B cell (primary cell): ENCODE results near the gene CTIF. TPM values are rescaled to one million over a fixed set of nuclear protein-coding genes. Genes with fewer than 3 reads are reported as not detected.

Experiments used
- ATAC-seq: fragments of 200-7000 bp; cut with Tn5 transposase; one replicate; pipeline ENCODE4 v1.10.0; 2021; ENCODE audit warnings: low read depth, mild to moderate bottlenecking, moderate number of reproducible peaks, moderate library complexity
- CTCF ChIA-PET: fragments of 350-600 bp; sonication (Branson Sonifier 250); formaldehyde crosslinking; loops from one replicate; lab custom pipeline; 2021; ENCODE audit warnings: antibody characterized with exemption, inconsistent platforms; lab: Charles Lee
- POLR2A ChIA-PET: fragments of 350-600 bp; sonication (Branson Sonifier 250); formaldehyde crosslinking; loops from one replicate; lab custom pipeline; 2021; ENCODE audit warnings: antibody characterized with exemption; lab: Charles Lee
- DNase-seq: peaks from one replicate; pipeline ENCODE4 v3.0.0; 2013
- H2AFZ ChIP-seq: 2 replicates; pipeline ENCODE4 v1.6.1; 2012; ENCODE audit warnings: mild to moderate bottlenecking, low read depth, low read length; ENCODE audit not compliant: insufficient read depth, poor library complexity, severe bottlenecking
- H3K27ac ChIP-seq, 2 donors: 1 replicate in 1 of 2; 2 replicates in 1 of 2; pipeline ENCODE4 v1.5.1; 2012 to 2013; ENCODE audit warnings: low read length in 2 of 2, mild to moderate bottlenecking in 2 of 2, moderate library complexity in 1 of 2
- H3K27me3 ChIP-seq, 4 experiments: fragments of 200-600 bp in 1 of 4; sonication (generic) in 1 of 4; replicated peaks in 1 of 4; 1 replicate in 2 of 4; 2 replicates in 2 of 4; pipeline versions ENCODE4 v1.6.1 to v1.7.0; 2013 to 2016; ENCODE audit warnings: low read length in 3 of 4, mild to moderate bottlenecking in 2 of 4, mixed read lengths in 1 of 4, moderate library complexity in 1 of 4; ENCODE audit not compliant: insufficient read depth in 4 of 4, control insufficient read depth in 3 of 4; ENCODE audit errors: control extremely low read depth in 1 of 4
- H3K36me3 ChIP-seq, 2 experiments: replicated peaks in 1 of 2; 1 replicate in 1 of 2; 2 replicates in 1 of 2; pipeline versions ENCODE4 v1.6.1 to v1.7.1; 2013; ENCODE audit warnings: low read length in 1 of 2; ENCODE audit not compliant: insufficient read depth in 2 of 2, control insufficient read depth in 1 of 2; ENCODE audit errors: control extremely low read depth in 1 of 2, extremely low read depth in 1 of 2
- H3K4me1 ChIP-seq, 2 donors: fragments of 200-600 bp in 1 of 2; sonication (generic) in 1 of 2; 1 replicate in 1 of 2; 2 replicates in 1 of 2; pipeline versions ENCODE4 v1.5.1 to v1.6.1; 2013 to 2017; ENCODE audit warnings: low read length in 2 of 2; ENCODE audit not compliant: control insufficient read depth in 2 of 2, insufficient read depth in 2 of 2
- H3K4me2 ChIP-seq: replicated peaks from 2 replicates; pipeline ENCODE3; 2012; ENCODE audit warnings: mild to moderate bottlenecking, low read depth, low read length; ENCODE audit not compliant: poor library complexity, severe bottlenecking
- H3K4me3 ChIP-seq, 5 experiments: fragments of 200-600 bp in 1 of 5; sonication (generic) in 1 of 5; 1 replicate in 3 of 5; 2 replicates in 2 of 5; pipeline versions ENCODE4 v1.5.1 to v1.7.0; 2011 to 2016; ENCODE audit warnings: low read length in 4 of 5, mild to moderate bottlenecking in 4 of 5, low read depth in 2 of 5, control low read depth in 1 of 5, moderate library complexity in 1 of 5; ENCODE audit not compliant: insufficient read depth in 1 of 5; ENCODE audit errors: control extremely low read depth in 1 of 5, extremely low read depth in 1 of 5
- H3K79me2 ChIP-seq: fragments of 200-600 bp; sonication (generic); one replicate; pipeline ENCODE4 v1.6.0; 2016; ENCODE audit warnings: low read length; ENCODE audit not compliant: control insufficient read depth, insufficient read depth
- H3K9ac ChIP-seq: fragments of 200-600 bp; sonication (generic); 2 replicates; pipeline ENCODE4 v1.6.1; 2017; ENCODE audit warnings: mild to moderate bottlenecking, low read length, moderate library complexity
- H3K9me3 ChIP-seq, 3 donors: one replicate each; pipeline versions ENCODE4 v1.6.1 to v1.7.1; 2013; ENCODE audit warnings: low read length in 2 of 3; ENCODE audit not compliant: control insufficient read depth in 2 of 3, insufficient read depth in 1 of 3; ENCODE audit errors: control extremely low read depth in 1 of 3
- H4K20me1 ChIP-seq: 2 replicates; pipeline ENCODE4 v1.6.0; 2012; ENCODE audit warnings: mild to moderate bottlenecking, low read length; ENCODE audit not compliant: insufficient read depth, control insufficient read depth, poor library complexity, severe bottlenecking
- H3K27ac Mint-ChIP-seq: one replicate; pipeline ENCODE4 v1.8.0; 2021; ENCODE audit warnings: mixed read lengths
- H3K27me3 Mint-ChIP-seq: one replicate; pipeline ENCODE4 v1.8.0; 2021; ENCODE audit warnings: mixed read lengths
- H3K4me1 Mint-ChIP-seq: one replicate; pipeline ENCODE4 v1.8.0; 2021; ENCODE audit warnings: mixed read lengths
- H3K4me3 Mint-ChIP-seq: one replicate; pipeline ENCODE4 v1.8.0; 2021; ENCODE audit warnings: mixed read lengths
- H3K9me3 Mint-ChIP-seq: one replicate; pipeline ENCODE4 v1.8.0; 2022; ENCODE audit warnings: mixed read lengths; ENCODE audit not compliant: insufficient read depth
- EZH2 ChIP-seq: IDR thresholded peaks from 2 replicates; pipeline ENCODE4 v1.6.1; 2012; ENCODE audit warnings: borderline replicate concordance, low read depth, mild to moderate bottlenecking, moderate library complexity, low read length; ENCODE audit not compliant: insufficient read depth, poor library complexity, severe bottlenecking
- WGBS: methylation state at CpG from one replicate; pipeline ENCODE4 v1.1.5; 2013; ENCODE audit warnings: missing lambda C conversion rate; ENCODE audit not compliant: insufficient coverage; 5-methylcytosine and 5-hydroxymethylcytosine counted together
- intact Hi-C: fragments of 100-400 bp; cut with micrococcal nuclease; formaldehyde crosslinking; loops from one replicate; pipeline ENCODE4 v1.10.0; 2022
- polyA plus RNA-seq: library from polyadenylated mRNA; depleted of rRNA; stranded (reverse); fragments of >200 nt; gene quantifications from 2 replicates; pipeline ENCODE4 v1.2.3, GENCODE V29; 2012
- total RNA-seq, 2 donors: library from RNA; stranded (reverse); fragments of 120-200 nt in 1 of 2; gene quantifications; 1 replicate in 1 of 2; 2 replicates in 1 of 2; pipeline versions ENCODE4 v1.2.3 to v1.2.4, GENCODE V29; 2013 to 2022
- TF ChIP-seq, protein P1 (sequence below): fragments of 200-600 bp; IDR thresholded peaks from one replicate; pipeline ENCODE4 v1.8.0; 2022; ENCODE audit warnings: antibody characterized with exemption, mild to moderate bottlenecking

The CTIF gene
- total and polyA plus RNA-seq, 2 donors (not counting 1 experiment from before 2014, with no cell fraction given), result 3.6 to 16.2 TPM

DNA sequence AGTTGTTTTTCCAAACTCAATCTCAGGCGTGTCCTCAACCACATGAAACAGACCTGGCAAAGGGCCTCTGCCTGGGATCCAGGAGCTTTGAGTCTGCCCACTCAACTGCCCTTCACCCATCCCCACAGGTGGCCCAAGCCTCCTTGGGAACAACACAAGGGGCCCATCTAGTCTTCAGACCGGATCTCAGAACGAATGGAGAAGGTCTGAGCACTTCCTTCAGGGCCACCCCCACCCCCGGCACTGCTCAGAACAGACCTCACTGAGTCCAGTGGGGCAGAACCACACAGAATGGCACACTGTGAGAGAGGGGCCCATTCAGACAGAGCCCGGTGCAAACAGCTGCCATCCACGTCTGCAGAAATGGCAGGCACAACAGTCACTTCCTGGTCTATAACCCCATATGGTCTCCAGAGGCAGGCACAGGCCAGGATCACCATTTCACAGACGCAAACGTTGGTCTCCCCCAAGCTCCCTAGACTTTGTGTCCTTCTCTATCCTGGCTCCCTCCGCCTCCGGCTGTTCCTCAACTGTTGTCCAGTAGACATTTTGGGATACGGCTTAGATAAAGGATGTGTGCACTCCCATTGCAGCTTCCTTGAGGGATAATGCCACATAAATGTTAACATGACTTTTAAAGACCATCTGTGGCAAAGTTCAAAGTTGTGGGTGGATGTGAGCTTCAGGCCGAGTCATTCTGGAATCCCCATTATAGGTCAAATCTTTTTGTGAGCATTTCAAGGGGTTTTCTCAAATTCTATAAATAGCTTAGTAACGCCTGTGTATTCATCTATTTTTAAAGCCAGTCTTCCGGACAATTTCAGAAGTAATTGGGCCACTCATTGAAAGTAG lies 262.3 kb downstream of the CTIF start:
- H3K27ac Mint-ChIP-seq, result peak overlapping the region; percentile 8
- Histone ChIP-seq H4K20me1 (no peaks in the 10 kb centered on the region), H3K4me3 (no peak overlapping the region), H3K4me2 (peak overlapping the region; percentile 40), H3K4me1 (peaks cover 19 to 29% of the 10 kb centered on the region in 2 donors), H3K36me3 (no peaks in the 10 kb centered on the region), H3K79me2 (no peaks in the 10 kb centered on the region), H3K9ac (peak overlapping the region; percentile 11), H3K9me3 (no peaks in the 10 kb centered on the region), H3K27me3 (no peaks in the 10 kb centered on the region), H3K27ac (no peak overlapping the region), H2AFZ (peak overlapping the region; percentile 32)
- peaks cover 43% of the 10 kb centered on the region for H3K4me1 Mint-ChIP-seq
- no peak for TF ChIP-seq EZH2
- TF ChIP-seq, protein P1, sequence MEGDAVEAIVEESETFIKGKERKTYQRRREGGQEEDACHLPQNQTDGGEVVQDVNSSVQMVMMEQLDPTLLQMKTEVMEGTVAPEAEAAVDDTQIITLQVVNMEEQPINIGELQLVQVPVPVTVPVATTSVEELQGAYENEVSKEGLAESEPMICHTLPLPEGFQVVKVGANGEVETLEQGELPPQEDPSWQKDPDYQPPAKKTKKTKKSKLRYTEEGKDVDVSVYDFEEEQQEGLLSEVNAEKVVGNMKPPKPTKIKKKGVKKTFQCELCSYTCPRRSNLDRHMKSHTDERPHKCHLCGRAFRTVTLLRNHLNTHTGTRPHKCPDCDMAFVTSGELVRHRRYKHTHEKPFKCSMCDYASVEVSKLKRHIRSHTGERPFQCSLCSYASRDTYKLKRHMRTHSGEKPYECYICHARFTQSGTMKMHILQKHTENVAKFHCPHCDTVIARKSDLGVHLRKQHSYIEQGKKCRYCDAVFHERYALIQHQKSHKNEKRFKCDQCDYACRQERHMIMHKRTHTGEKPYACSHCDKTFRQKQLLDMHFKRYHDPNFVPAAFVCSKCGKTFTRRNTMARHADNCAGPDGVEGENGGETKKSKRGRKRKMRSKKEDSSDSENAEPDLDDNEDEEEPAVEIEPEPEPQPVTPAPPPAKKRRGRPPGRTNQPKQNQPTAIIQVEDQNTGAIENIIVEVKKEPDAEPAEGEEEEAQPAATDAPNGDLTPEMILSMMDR, result no peak
- ChIA-PET CTCF (no interaction called here), POLR2A (interaction anchor here (1.5 kb wide), 1 partner anchor 151 kb away, joined by 4 read pairs; no protein-coding TSS in a partner anchor)
- peak; percentile 37 for DNase-seq
- 63% methylated on average over 9 of the region's 14 CpGs for WGBS
- ATAC-seq, result peak; percentile 72
- peak overlapping the region; percentile 63 for H3K4me3 Mint-ChIP-seq
- H3K9me3 Mint-ChIP-seq, result no peaks in the 10 kb centered on the region
- intact Hi-C loops, result loop anchor here (1.0 kb wide), 2 partner anchors 16 to 68 kb away; no protein-coding TSS in a partner anchor
- H3K27me3 Mint-ChIP-seq, result no peaks in the 10 kb centered on the region
